Sigmoid colon (tissue), 4 donors: ENCODE data around the gene ARHGEF1.

Experiments used
- EP300 ChIP-seq, 4 donors: sonication (generic); formaldehyde crosslinking; IDR thresholded peaks; one replicate each; pipeline ENCODE4 v1.6.1; 2017; ENCODE audit warnings: antibody characterized with exemption in 4 of 4
- TF ChIP-seq, protein P1 (sequence below), 4 experiments: fragments of 450-650 bp in 3 of 4; fragments of 200-600 bp in 1 of 4; IDR thresholded peaks; one replicate each; pipeline ENCODE4 v1.5.1; 2016 to 2019; ENCODE audit warnings: antibody characterized with exemption in 4 of 4, mild to moderate bottlenecking in 3 of 4, moderate library complexity in 2 of 4

- TF ChIP-seq, protein P1, sequence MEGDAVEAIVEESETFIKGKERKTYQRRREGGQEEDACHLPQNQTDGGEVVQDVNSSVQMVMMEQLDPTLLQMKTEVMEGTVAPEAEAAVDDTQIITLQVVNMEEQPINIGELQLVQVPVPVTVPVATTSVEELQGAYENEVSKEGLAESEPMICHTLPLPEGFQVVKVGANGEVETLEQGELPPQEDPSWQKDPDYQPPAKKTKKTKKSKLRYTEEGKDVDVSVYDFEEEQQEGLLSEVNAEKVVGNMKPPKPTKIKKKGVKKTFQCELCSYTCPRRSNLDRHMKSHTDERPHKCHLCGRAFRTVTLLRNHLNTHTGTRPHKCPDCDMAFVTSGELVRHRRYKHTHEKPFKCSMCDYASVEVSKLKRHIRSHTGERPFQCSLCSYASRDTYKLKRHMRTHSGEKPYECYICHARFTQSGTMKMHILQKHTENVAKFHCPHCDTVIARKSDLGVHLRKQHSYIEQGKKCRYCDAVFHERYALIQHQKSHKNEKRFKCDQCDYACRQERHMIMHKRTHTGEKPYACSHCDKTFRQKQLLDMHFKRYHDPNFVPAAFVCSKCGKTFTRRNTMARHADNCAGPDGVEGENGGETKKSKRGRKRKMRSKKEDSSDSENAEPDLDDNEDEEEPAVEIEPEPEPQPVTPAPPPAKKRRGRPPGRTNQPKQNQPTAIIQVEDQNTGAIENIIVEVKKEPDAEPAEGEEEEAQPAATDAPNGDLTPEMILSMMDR (IDR thresholded peaks at IDR 0.05), result no peak
- TF ChIP-seq EP300 (IDR thresholded peaks at IDR 0.05), result no peak
Observed at GRCh38 chr19:41926028-41926762, 43.2 kb downstream of the ARHGEF1 start.
